Transverse colon (tissue), 4 donors: Measurements from ENCODE around the gene FOXP1. TPM values are rescaled to one million over a fixed set of nuclear protein-coding genes. Genes with fewer than 3 reads are reported as not detected.
A peak's percentile ranks its signal among the peaks of the same experiment; 100 is the strongest.

Experiments used
- DNase-seq: peaks from one replicate; pipeline ENCODE4 v3.0.0-alpha.2; 2019
- H3K27ac ChIP-seq, 4 donors: fragments of 200-600 bp; sonication (generic); 2 replicates each; pipeline ENCODE4 v1.5.1; 2016 to 2018; ENCODE audit warnings: inconsistent platforms in 4 of 4
- H3K27me3 ChIP-seq: fragments of 200-600 bp; sonication (generic); 2 replicates; pipeline ENCODE4 v1.5.1; 2017; ENCODE audit warnings: inconsistent platforms
- H3K36me3 ChIP-seq, 4 donors: fragments of 200-600 bp; sonication (generic); 2 replicates each; pipeline ENCODE4 v1.5.1; 2017 to 2019; ENCODE audit warnings: inconsistent platforms in 4 of 4
- H3K4me1 ChIP-seq, 4 donors: fragments of 200-600 bp; sonication (generic); 2 replicates each; pipeline ENCODE4 v1.5.1; 2017 to 2020; ENCODE audit warnings: inconsistent platforms in 4 of 4
- H3K4me3 ChIP-seq, 4 donors: fragments of 200-600 bp; sonication (generic); 1 replicate in 1 of 4; 2 replicates in 3 of 4; pipeline versions ENCODE4 v1.5.1 to v1.6.1; 2017 to 2019; ENCODE audit warnings: inconsistent platforms in 4 of 4
- H3K9me3 ChIP-seq, 2 donors: fragments of 200-600 bp; sonication (generic); 2 replicates each; pipeline ENCODE4 v1.5.1; 2017 to 2019; ENCODE audit warnings: inconsistent platforms in 2 of 2
- CTCF ChIP-seq, 5 experiments: fragments of 200-600 bp in 3 of 5; fragments of 450-650 bp in 2 of 5; sonication (generic) in 3 of 5; IDR thresholded peaks; 1 replicate in 2 of 5; 2 replicates in 3 of 5; pipeline ENCODE4 v1.5.1; 2016 to 2017; ENCODE audit warnings: antibody characterized with exemption in 5 of 5, inconsistent platforms in 3 of 5, mild to moderate bottlenecking in 2 of 5, moderate library complexity in 1 of 5
- EP300 ChIP-seq: sonication (generic); formaldehyde crosslinking; IDR thresholded peaks from one replicate; pipeline ENCODE4 v1.6.1; 2017; ENCODE audit warnings: antibody characterized with exemption, low read depth
- POLR2A ChIP-seq: fragments of 450-650 bp; IDR thresholded peaks from one replicate; pipeline ENCODE4 v1.6.1; 2016; ENCODE audit warnings: antibody characterized with exemption, mild to moderate bottlenecking, moderate library complexity
- POLR2AphosphoS5 ChIP-seq, 3 donors: sonication (generic); formaldehyde crosslinking; IDR thresholded peaks; one replicate each; pipeline ENCODE4 v1.6.1; 2016; ENCODE audit warnings: antibody characterized with exemption in 3 of 3
- WGBS, 2 donors: methylation state at CpG; one replicate each; pipeline ENCODE4 v1.1.5; 2018; ENCODE audit warnings: low coverage in 1 of 2; 5-methylcytosine and 5-hydroxymethylcytosine counted together
- in situ Hi-C, 4 donors: fragments of 200-750 bp; cut with MboI; loops; one replicate each; pipeline versions ENCODE4 v1.15.0 to v1.15.1; 2017; ENCODE audit warnings: low sequenced_read_pairs in 3 of 4, low pct_ligation_motif_present in 1 of 4, low pct_unique_long_range_greater_than_20kb in 1 of 4
- intact Hi-C: fragments of 100-400 bp; cut with DNase I; formaldehyde crosslinking; loops from one replicate; pipeline ENCODE4 v1.15.1; 2023; ENCODE audit warnings: low total_unique reads
- total RNA-seq, 4 donors: library from RNA; depleted of rRNA; stranded (reverse); fragments of >200 nt; gene quantifications; one replicate each; pipeline ENCODE4 v1.1.0, GENCODE V29; 2016

FOXP1 gene
- total RNA-seq, 4 donors from 2014 or later = 102 to 260 (median 150) TPM

DNA sequence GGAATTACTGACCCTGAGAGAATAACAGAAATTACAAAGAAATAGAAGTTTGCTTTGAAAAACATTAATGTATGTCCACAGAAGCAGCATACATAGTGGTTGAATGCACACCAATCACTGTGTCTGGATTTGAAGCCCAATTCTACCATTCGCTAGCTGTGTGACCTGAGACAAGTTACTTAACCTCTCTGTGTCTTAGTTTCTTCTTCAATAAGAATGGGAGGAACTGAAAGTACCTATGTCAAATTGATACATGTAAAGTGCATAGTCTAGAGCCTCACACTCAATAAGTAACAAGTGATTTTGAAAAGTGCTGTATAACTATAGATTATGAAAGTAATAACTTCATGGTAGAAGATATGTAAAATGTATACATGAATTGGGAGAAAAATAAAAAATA is 457.8 kb downstream of the FOXP1 start:
- Histone ChIP-seq H3K36me3 (no peaks in the 10 kb centered on the region), H3K4me1 (peaks cover 18 to 81% (median 27%) of the 10 kb centered on the region in 4 donors), H3K4me3 (no peak overlapping the region), H3K27me3 (no peaks in the 10 kb centered on the region), H3K27ac (peak overlapping the region; percentile 86 to 94 (median 93)), H3K9me3 (no peaks in the 10 kb centered on the region)
- 92 to 100% methylated on average over 1 of the region's 1 CpG for WGBS, 2 donors
- no peak for DNase-seq
- no peak for TF ChIP-seq POLR2AphosphoS5 (IDR thresholded peaks at IDR 0.05)
- no peak for TF ChIP-seq CTCF (IDR thresholded peaks at IDR 0.05)
- no peak for TF ChIP-seq POLR2A
- no peak for TF ChIP-seq EP300
- intact Hi-C loops (no loop called here), in situ Hi-C loops (loop anchor here in 1 of 4 donors (10.0 kb wide), 1 partner anchor 459 kb away; the partner anchor contains the start of gene FOXP1)

- 39 to 41% methylated on average over 1 of the region's 1 CpG for WGBS, 2 donors
- Histone ChIP-seq H3K9me3 (no peaks in the 10 kb centered on the region), H3K27me3 (no peaks in the 10 kb centered on the region), H3K4me3 (no peak overlapping the region), H3K36me3 (no peaks in the 10 kb centered on the region), H3K27ac (no peak overlapping the region), H3K4me1 (peaks cover 22 to 92% (median 40%) of the 10 kb centered on the region in 4 donors)
- in situ Hi-C loops (loop anchor here in 1 of 4 donors (10.0 kb wide), 1 partner anchor 461 kb away; the partner anchor contains the start of gene FOXP1), intact Hi-C loops (no loop called here)
- TF ChIP-seq POLR2A = no peak
- no peak for TF ChIP-seq POLR2AphosphoS5 (IDR thresholded peaks at IDR 0.05)
- no peak for TF ChIP-seq EP300
- no peak for TF ChIP-seq CTCF (IDR thresholded peaks at IDR 0.05)
- DNase-seq = no peak
Measured at GRCh38 chr3:71124048-71124447, 459.5 kb downstream of the FOXP1 start.

- Histone ChIP-seq H3K36me3 (no peaks in the 10 kb centered on the region), H3K27me3 (no peaks in the 10 kb centered on the region), H3K27ac (no peak overlapping the region), H3K4me3 (no peak overlapping the region), H3K4me1 (peaks cover 24 to 92% (median 46%) of the 10 kb centered on the region in 4 donors), H3K9me3 (no peaks in the 10 kb centered on the region)
- WGBS, 2 donors = 88 to 89% methylated on average over 4 of the region's 4 CpGs
- in situ Hi-C loops = loop anchor here in 1 of 4 donors (10.0 kb wide), 1 partner anchor 462 kb away; the partner anchor contains the start of gene FOXP1
- DNase-seq = no peak
- TF ChIP-seq CTCF (IDR thresholded peaks at IDR 0.05) = no peak
- intact Hi-C loops = no loop called here
Measured at GRCh38 chr3:71122641-71123040, 460.9 kb downstream of the FOXP1 start.

- intact Hi-C loops = no loop called here
- Histone ChIP-seq H3K4me3 (no peak overlapping the region), H3K4me1 (peaks cover 23 to 90% (median 44%) of the 10 kb centered on the region in 4 donors), H3K27ac (peak overlapping the region in 2 of 4 donors; percentile 62 to 64), H3K27me3 (no peaks in the 10 kb centered on the region), H3K9me3 (no peaks in the 10 kb centered on the region), H3K36me3 (no peaks in the 10 kb centered on the region)
- TF ChIP-seq POLR2AphosphoS5 (IDR thresholded peaks at IDR 0.05) = no peak
- no peak for TF ChIP-seq CTCF (IDR thresholded peaks at IDR 0.05)
- no peak for DNase-seq
- in situ Hi-C loops = loop anchor here in 1 of 4 donors (10.0 kb wide), 1 partner anchor 463 kb away; the partner anchor contains the start of gene FOXP1
- WGBS, 2 donors = 81% methylated on average over 3 of the region's 3 CpGs; no CpG with 5 or more reads in 1 of the 2 donors
Measured at GRCh38 chr3:71121429-71122167, 461.9 kb downstream of the FOXP1 start.
